GM18520 (cell line): ENCODE measurements around the gene OPTN.
"Not testable (repeated sequence)": the region's sequence is repeated elsewhere in the genome, so short reads cannot be mapped to it uniquely, and the experiment has no call there.

Experiments used
- ATAC-seq: cut with Tn5 transposase; IDR thresholded peaks from one replicate; pipeline ENCODE4 v1.9.1; 2021; ENCODE audit not compliant: unreplicated experiment

OPTN gene

GRCh38 chr10:13118784-13119410, 18.9 kb downstream of the OPTN start:
- ATAC-seq, result no peak

- ATAC-seq, result no peak
These were observed 21.0 kb downstream of the OPTN start for GRCh38 chr10:13120786-13121499.

GRCh38 chr10:13121500-13121854, 21.5 kb downstream of the OPTN start:
- ATAC-seq, result no peak

- ATAC-seq, result no peak
These were observed 36.7 kb downstream of the OPTN start for GRCh38 chr10:13136651-13137050.

GRCh38 chr10:13139150-13139549, 39.2 kb downstream of the OPTN start:
- ATAC-seq, result no peak

GRCh38 chr10:13139676-13140075, 39.7 kb downstream of the OPTN start:
- no peak for ATAC-seq

GRCh38 chr10:13140627-13141190, 40.7 kb downstream of the OPTN start:
- no peak for ATAC-seq

- no peak for ATAC-seq
These were observed 43.8 kb downstream of the OPTN start for GRCh38 chr10:13143766-13144165.

- ATAC-seq, result no peak
These were observed 44.9 kb downstream of the OPTN start for GRCh38 chr10:13144814-13145213.

- ATAC-seq, result no peak
These were observed 46.4 kb downstream of the OPTN start for GRCh38 chr10:13146379-13146778.

GRCh38 chr10:13147161-13147560, 47.2 kb downstream of the OPTN start:
- no peak for ATAC-seq

- no peak for ATAC-seq
These were observed 52.3 kb downstream of the OPTN start for GRCh38 chr10:13152296-13152695.

GRCh38 chr10:13155860-13156259, 55.9 kb downstream of the OPTN start:
- ATAC-seq, result not testable (repeated sequence)

GRCh38 chr10:13158401-13158800, 58.4 kb downstream of the OPTN start:
- ATAC-seq, result no peak

- peak; percentile 100 for ATAC-seq
These were observed 61.2 kb downstream of the OPTN start, which contains the start of gene MCM10 for GRCh38 chr10:13160934-13161856. Gene MCM10, plus strand, starts transcription at chr10:13161558. Its CDS starts 2,645 bp downstream, at chr10:13164203.

- ATAC-seq, result no peak
These were observed 61.9 kb downstream of the OPTN start for GRCh38 chr10:13161857-13162271.

GRCh38 chr10:13163859-13164258, 63.9 kb downstream of the OPTN start:
- no peak for ATAC-seq

- ATAC-seq, result no peak
These were observed 65.2 kb downstream of the OPTN start for GRCh38 chr10:13165177-13165576.

GRCh38 chr10:13167568-13167967, 67.6 kb downstream of the OPTN start:
- no peak for ATAC-seq

- no peak for ATAC-seq
These were observed 68.8 kb downstream of the OPTN start for GRCh38 chr10:13168781-13169180.

- ATAC-seq, result no peak
These were observed 73.7 kb downstream of the OPTN start for GRCh38 chr10:13173616-13174015.
